ENCODE results near the gene DLGAP1. TPM values are rescaled to one million over a fixed set of nuclear protein-coding genes. Genes with fewer than 3 reads are reported as not detected.

DLGAP1 gene
- total RNA-seq, 4 donors from 2014 or later, result 0.13 to 6.2 (median 0.53) TPM

GRCh38 chr18:3826021-3826420 lies 629.1 kb downstream of the DLGAP1 start:
- Histone ChIP-seq H3K4me3 (no peak overlapping the region), H3K9me3 (no peaks in the 10 kb centered on the region), H3K27me3 (no peaks in the 10 kb centered on the region), H3K27ac (no peak overlapping the region), H3K36me3 (no peaks in the 10 kb centered on the region), H3K4me1 (no peaks in the 10 kb centered on the region)
- ATAC-seq (no peak), DNase-seq (no peak)
- in situ Hi-C loops (cut with MboI; ENCODE audit: low sequenced_read_pairs in 4 of 4), result no loop called here
- intact Hi-C loops (cut with DNase I; ENCODE audit: low total_unique reads), result no loop called here
- TF ChIP-seq POLR2A (IDR thresholded peaks at IDR 0.05), result no peak
- TF ChIP-seq, protein P1, sequence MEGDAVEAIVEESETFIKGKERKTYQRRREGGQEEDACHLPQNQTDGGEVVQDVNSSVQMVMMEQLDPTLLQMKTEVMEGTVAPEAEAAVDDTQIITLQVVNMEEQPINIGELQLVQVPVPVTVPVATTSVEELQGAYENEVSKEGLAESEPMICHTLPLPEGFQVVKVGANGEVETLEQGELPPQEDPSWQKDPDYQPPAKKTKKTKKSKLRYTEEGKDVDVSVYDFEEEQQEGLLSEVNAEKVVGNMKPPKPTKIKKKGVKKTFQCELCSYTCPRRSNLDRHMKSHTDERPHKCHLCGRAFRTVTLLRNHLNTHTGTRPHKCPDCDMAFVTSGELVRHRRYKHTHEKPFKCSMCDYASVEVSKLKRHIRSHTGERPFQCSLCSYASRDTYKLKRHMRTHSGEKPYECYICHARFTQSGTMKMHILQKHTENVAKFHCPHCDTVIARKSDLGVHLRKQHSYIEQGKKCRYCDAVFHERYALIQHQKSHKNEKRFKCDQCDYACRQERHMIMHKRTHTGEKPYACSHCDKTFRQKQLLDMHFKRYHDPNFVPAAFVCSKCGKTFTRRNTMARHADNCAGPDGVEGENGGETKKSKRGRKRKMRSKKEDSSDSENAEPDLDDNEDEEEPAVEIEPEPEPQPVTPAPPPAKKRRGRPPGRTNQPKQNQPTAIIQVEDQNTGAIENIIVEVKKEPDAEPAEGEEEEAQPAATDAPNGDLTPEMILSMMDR (IDR thresholded peaks at IDR 0.05 in 4 of 5, conservative IDR thresholded peaks at IDR 0.05 in 1 of 5), result no peak

DNA sequence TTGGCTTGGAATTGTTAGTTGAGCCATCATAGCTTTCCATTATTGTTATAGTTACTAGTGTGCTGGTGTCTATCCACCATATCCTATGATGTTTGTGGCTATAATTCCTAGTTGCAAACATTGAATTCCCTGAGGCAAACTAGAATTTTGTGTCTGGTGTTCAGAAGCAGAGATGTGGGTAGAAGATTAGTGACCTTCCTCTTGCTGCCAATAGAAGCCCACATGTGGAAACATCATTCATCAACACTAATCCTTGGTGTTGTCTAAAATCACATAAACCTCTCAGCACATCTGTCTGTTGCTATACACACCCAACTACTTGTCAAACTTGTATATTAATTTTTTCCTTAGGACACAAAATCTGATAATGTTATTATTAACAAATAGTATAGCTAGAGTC lies 631.0 kb downstream of the DLGAP1 start:
- no peak overlapping the region for H3K4me3 ChIP-seq
- intact Hi-C loops (cut with DNase I; ENCODE audit: low total_unique reads) (no loop called here), in situ Hi-C loops (cut with MboI; ENCODE audit: low sequenced_read_pairs in 4 of 4) (no loop called here)
- H3K27me3 ChIP-seq, result no peaks in the 10 kb centered on the region
- H3K9me3 ChIP-seq, result no peaks in the 10 kb centered on the region
- TF ChIP-seq POLR2A (IDR thresholded peaks at IDR 0.05), result no peak
- TF ChIP-seq, protein P1 (IDR thresholded peaks at IDR 0.05 in 4 of 5, conservative IDR thresholded peaks at IDR 0.05 in 1 of 5), result no peak
- DNase-seq (no peak), ATAC-seq (no peak)
- H3K36me3 ChIP-seq, result no peaks in the 10 kb centered on the region
- no peak overlapping the region for H3K27ac ChIP-seq
- H3K4me1 ChIP-seq, result no peaks in the 10 kb centered on the region

DNA sequence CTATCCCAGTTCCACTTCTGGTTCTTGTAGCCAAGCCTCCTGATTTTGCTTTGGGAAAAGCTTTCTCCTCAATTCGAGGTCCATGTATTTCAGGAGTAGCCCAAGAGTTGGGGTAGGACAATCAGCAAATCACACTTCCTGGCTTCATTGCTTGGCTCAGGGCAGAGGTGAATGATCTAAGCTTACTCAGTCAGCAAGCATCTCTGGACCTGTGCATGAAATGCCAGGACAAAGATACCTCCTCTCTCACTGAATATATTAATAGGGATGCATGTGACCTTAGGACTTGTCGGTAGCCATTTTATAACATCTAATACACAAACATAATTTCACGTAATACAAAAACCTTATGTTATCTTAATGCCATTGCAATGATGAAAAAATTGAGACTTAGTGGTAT lies 632.0 kb downstream of the DLGAP1 start:
- ATAC-seq (no peak), DNase-seq (no peak)
- TF ChIP-seq POLR2A (IDR thresholded peaks at IDR 0.05), result no peak
- TF ChIP-seq, protein P1 (IDR thresholded peaks at IDR 0.05 in 4 of 5, conservative IDR thresholded peaks at IDR 0.05 in 1 of 5), result no peak
- no peak overlapping the region for H3K4me3 ChIP-seq
- no peak overlapping the region for H3K27ac ChIP-seq
- H3K36me3 ChIP-seq, result no peaks in the 10 kb centered on the region
- in situ Hi-C loops (cut with MboI; ENCODE audit: low sequenced_read_pairs in 4 of 4), result no loop called here
- no peaks in the 10 kb centered on the region for H3K27me3 ChIP-seq
- intact Hi-C loops (cut with DNase I; ENCODE audit: low total_unique reads), result no loop called here
- H3K9me3 ChIP-seq, result no peaks in the 10 kb centered on the region
- no peaks in the 10 kb centered on the region for H3K4me1 ChIP-seq

- TF ChIP-seq POLR2A (IDR thresholded peaks at IDR 0.05), result no peak
- TF ChIP-seq, protein P1 (IDR thresholded peaks at IDR 0.05 in 4 of 5, conservative IDR thresholded peaks at IDR 0.05 in 1 of 5), result no peak
- H3K27ac ChIP-seq, result no peak overlapping the region
- ATAC-seq (no peak), DNase-seq (no peak)
- in situ Hi-C loops (cut with MboI; ENCODE audit: low sequenced_read_pairs in 4 of 4), result no loop called here
- H3K4me3 ChIP-seq, result no peak overlapping the region
- no peaks in the 10 kb centered on the region for H3K36me3 ChIP-seq
- no peaks in the 10 kb centered on the region for H3K27me3 ChIP-seq
- intact Hi-C loops (cut with DNase I; ENCODE audit: low total_unique reads), result no loop called here
- no peaks in the 10 kb centered on the region for H3K9me3 ChIP-seq
- no peaks in the 10 kb centered on the region for H3K4me1 ChIP-seq
Measured at GRCh38 chr18:3821524-3821923, 633.6 kb downstream of the DLGAP1 start.

GRCh38 chr18:3819961-3820360 lies 635.1 kb downstream of the DLGAP1 start:
- no peaks in the 10 kb centered on the region for H3K27me3 ChIP-seq
- H3K4me1 ChIP-seq, result no peaks in the 10 kb centered on the region
- no peak for TF ChIP-seq POLR2A (IDR thresholded peaks at IDR 0.05)
- TF ChIP-seq, protein P1 (IDR thresholded peaks at IDR 0.05 in 4 of 5, conservative IDR thresholded peaks at IDR 0.05 in 1 of 5), result no peak
- H3K9me3 ChIP-seq, result no peaks in the 10 kb centered on the region
- intact Hi-C loops (cut with DNase I; ENCODE audit: low total_unique reads), result no loop called here
- DNase-seq (no peak), ATAC-seq (no peak)
- H3K4me3 ChIP-seq, result no peak overlapping the region
- in situ Hi-C loops (cut with MboI; ENCODE audit: low sequenced_read_pairs in 4 of 4), result no loop called here
- no peaks in the 10 kb centered on the region for H3K36me3 ChIP-seq
- H3K27ac ChIP-seq, result no peak overlapping the region
